Left ventricle myocardium inferior (tissue), 1 donor: ENCODE data around the gene DPPA3. TPM values are rescaled to one million over a fixed set of nuclear protein-coding genes. Genes with fewer than 3 reads are reported as not detected.
A peak's percentile ranks its signal among the peaks of the same experiment; 100 is the strongest.
"Not testable (repeated sequence)": the region's sequence is repeated elsewhere in the genome, so short reads cannot be mapped to it uniquely, and the experiment has no call there.

Source experiments
- DNase-seq: peaks from one replicate; pipeline ENCODE4 v3.0.0-alpha.2; 2020
- H3K27ac ChIP-seq: fragments of 200-600 bp; replicated peaks from 2 replicates; pipeline ENCODE4 v1.8.0; 2021
- H3K27me3 ChIP-seq: fragments of 200-600 bp; 2 replicates; pipeline ENCODE4 v1.8.0; 2021; ENCODE audit warnings: low read depth
- H3K36me3 ChIP-seq: fragments of 200-600 bp; 2 replicates; pipeline ENCODE4 v1.8.0; 2021
- H3K4me1 ChIP-seq: fragments of 200-600 bp; 2 replicates; pipeline ENCODE4 v1.8.0; 2021
- H3K4me3 ChIP-seq: fragments of 200-600 bp; 2 replicates; pipeline ENCODE4 v1.8.0; 2021; ENCODE audit warnings: mild to moderate bottlenecking, moderate library complexity
- H3K9me3 ChIP-seq: fragments of 200-600 bp; replicated peaks from 2 replicates; pipeline ENCODE4 v1.8.0; 2021
- intact Hi-C: fragments of 100-400 bp; cut with micrococcal nuclease; formaldehyde crosslinking; loops from one replicate; pipeline ENCODE4 v1.11.0; 2022
- total RNA-seq: library from RNA; stranded (reverse); fragmentation: NEBNext Ultra II Directional; extraction: Animal tissue kit (Norgen Biotek cat#: 25700); gene quantifications from one replicate; pipeline ENCODE4 v1.2.1, GENCODE V29; 2021
- TF ChIP-seq, protein P1 (sequence below): fragments of 200-600 bp; IDR thresholded peaks from 2 replicates; pipeline ENCODE4 v1.8.0; 2021; ENCODE audit warnings: antibody characterized with exemption, mild to moderate bottlenecking, borderline replicate concordance
- donor health status: DM: no; HTN: yes; CAD: no; lungs with severe emphysema.

Gene DPPA3
- total RNA-seq, 1 donor from 2014 or later = not detected

DNA sequence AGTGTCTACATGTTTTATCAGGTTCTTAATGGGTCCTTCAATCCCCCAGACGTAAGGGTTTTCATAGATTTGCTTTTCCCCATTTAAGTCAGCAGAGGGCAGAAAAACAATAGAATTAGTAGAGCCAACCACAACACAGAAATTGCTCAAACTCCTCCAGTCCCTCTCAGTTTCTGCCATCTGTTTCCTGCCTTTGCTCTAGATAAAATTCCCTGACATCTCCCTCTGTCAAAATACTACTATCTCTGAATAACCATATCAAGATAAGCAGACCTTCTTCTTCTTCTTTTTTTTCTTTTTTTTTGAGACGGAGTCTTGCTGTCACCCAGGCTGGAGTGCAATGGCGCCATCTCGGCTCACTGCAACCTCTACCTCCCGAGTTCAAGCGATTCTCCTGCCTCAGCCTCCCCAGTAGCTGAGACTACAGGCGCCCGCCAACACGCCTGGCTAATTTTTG lies 33.8 kb upstream of the DPPA3 start:
- H3K27ac ChIP-seq, DNase-seq, intact Hi-C loops, H3K9me3 ChIP-seq, H3K36me3 ChIP-seq, H3K4me3 ChIP-seq, H3K4me1 ChIP-seq: not testable (repeated sequence)
- TF ChIP-seq, protein P1, sequence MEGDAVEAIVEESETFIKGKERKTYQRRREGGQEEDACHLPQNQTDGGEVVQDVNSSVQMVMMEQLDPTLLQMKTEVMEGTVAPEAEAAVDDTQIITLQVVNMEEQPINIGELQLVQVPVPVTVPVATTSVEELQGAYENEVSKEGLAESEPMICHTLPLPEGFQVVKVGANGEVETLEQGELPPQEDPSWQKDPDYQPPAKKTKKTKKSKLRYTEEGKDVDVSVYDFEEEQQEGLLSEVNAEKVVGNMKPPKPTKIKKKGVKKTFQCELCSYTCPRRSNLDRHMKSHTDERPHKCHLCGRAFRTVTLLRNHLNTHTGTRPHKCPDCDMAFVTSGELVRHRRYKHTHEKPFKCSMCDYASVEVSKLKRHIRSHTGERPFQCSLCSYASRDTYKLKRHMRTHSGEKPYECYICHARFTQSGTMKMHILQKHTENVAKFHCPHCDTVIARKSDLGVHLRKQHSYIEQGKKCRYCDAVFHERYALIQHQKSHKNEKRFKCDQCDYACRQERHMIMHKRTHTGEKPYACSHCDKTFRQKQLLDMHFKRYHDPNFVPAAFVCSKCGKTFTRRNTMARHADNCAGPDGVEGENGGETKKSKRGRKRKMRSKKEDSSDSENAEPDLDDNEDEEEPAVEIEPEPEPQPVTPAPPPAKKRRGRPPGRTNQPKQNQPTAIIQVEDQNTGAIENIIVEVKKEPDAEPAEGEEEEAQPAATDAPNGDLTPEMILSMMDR = peak; percentile 41
- peaks cover 51% of the 10 kb centered on the region for H3K27me3 ChIP-seq

DNA sequence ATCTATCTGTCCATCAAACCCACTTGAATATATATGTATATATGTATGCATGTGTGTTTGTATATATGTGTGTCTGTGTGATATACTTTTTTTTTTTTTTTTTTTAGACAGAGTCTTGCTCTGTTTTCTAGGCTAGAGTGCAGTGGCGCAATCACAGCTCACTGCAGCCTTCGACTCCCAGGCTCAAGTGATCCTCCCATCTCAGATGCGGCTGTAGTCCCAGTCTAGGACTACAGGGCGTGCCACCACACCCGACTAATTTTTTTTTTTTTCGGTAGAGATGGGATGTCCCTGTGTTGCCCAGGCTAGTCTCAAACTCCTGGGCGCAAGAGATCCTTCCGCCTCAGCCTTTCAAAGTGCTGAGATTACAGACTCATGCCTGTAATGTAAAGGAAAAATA lies 32.5 kb upstream of the DPPA3 start:
- TF ChIP-seq, protein P1 = no peak
- Histone ChIP-seq H3K9me3 (no peaks in the 10 kb centered on the region), H3K4me1 (no peaks in the 10 kb centered on the region), H3K36me3 (no peaks in the 10 kb centered on the region), H3K27ac (no peak overlapping the region), H3K27me3 (peaks cover 47% of the 10 kb centered on the region), H3K4me3 (no peak overlapping the region)
- intact Hi-C loops = no loop called here
- DNase-seq = no peak

DNA sequence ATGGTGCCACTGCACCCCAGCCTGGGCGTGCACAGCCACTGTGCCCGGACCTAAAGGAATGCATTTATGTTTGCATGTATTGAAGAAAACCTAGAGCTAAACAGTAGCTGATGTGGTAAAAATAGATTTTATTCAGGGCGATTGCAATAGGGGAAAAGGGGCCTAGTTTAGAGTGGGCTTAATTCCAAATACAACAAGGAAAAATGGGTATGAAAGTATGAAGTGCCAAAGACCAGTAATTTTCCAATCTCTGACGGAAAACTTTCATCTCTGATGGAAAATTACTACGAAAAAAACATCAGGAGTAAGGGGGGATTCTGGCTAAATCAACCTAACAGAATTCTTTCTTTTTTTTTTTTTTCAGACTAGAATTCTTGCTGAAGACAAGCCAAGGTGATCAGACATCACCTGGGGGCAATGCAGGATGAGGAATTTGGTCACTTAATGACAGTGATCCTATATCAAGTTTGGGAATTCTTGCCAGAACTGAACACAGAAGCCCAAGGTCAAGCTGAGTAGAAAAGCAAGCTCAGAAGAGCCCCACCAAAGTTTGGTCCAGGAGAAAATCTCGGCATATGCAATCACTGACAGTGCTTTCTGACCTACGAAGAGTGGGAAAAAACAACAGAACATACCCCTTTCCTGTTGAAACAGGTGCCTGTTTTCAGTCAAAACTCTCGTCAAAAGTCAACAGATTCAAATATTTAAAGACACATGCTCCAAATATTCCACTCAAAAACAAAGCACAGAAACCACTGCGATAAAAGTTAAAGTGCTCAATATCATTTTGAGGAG lies 31.8 kb upstream of the DPPA3 start:
- Histone ChIP-seq H3K4me1 (no peaks in the 10 kb centered on the region), H3K27ac (no peak overlapping the region), H3K36me3 (no peaks in the 10 kb centered on the region), H3K4me3 (no peak overlapping the region), H3K27me3 (peaks cover 44% of the 10 kb centered on the region), H3K9me3 (no peaks in the 10 kb centered on the region)
- no peak for DNase-seq
- intact Hi-C loops = no loop called here
- TF ChIP-seq, protein P1 = no peak

DNA sequence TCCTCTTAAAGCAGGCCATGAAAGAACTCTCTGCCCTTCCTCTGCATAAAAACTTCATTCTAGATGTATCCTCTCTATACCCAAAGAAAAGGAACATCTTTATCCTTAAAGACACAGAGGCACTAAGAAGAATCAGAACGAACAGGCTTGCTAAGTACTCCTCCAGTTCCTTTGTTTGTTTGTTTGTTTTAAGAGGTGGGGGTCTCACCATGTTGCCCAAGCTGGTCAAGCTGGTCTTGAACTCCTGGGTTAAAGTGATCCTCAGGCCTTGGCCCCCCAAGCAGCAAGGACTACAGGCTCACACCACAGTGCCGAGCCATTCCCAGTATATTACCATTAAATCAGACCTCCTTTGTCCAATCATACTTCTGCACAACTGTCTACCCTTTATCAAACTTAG lies 29.7 kb upstream of the DPPA3 start:
- TF ChIP-seq, protein P1 = no peak
- Histone ChIP-seq H3K9me3 (no peaks in the 10 kb centered on the region), H3K27me3 (peaks cover 27% of the 10 kb centered on the region), H3K27ac (no peak overlapping the region), H3K36me3 (no peaks in the 10 kb centered on the region), H3K4me3 (no peak overlapping the region), H3K4me1 (no peaks in the 10 kb centered on the region)
- DNase-seq = no peak
- intact Hi-C loops = no loop called here

DNA sequence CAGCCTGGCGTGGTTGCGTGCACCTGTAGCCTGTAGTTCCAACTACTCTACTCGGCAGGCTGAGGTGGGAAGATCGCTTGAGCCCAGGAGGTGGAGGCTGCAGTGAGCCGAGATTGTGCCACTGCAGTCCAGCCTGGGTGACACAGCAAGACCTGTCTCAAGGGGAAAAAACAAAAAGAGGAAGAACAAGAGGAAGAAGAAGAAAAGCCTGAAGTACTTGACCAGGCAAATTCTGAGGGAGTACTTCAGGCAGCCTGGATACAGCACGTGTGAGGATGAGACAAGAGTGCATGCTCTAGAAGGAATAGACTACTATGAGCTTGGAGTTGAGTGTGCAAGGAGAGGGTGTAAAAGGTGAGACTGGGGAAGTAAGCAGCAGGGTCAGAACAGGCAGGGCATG lies 17.4 kb upstream of the DPPA3 start:
- TF ChIP-seq, protein P1 = no peak
- no peaks in the 10 kb centered on the region for H3K36me3 ChIP-seq
- peaks cover 11% of the 10 kb centered on the region for H3K4me1 ChIP-seq
- H3K4me3 ChIP-seq = no peak overlapping the region
- DNase-seq = no peak
- H3K27ac ChIP-seq = no peak overlapping the region
- no peaks in the 10 kb centered on the region for H3K9me3 ChIP-seq
- intact Hi-C loops = no loop called here
- peaks cover 12% of the 10 kb centered on the region for H3K27me3 ChIP-seq
